Measurements from ENCODE around the gene NTHL1. TPM values are rescaled to one million over a fixed set of nuclear protein-coding genes. Genes with fewer than 3 reads are reported as not detected.

The NTHL1 gene
- total RNA-seq, 1 experiment from 2014 or later = 39.8 TPM

- Histone ChIP-seq H3K27ac (ENCODE audit: low read length) (no peak overlapping the region), H3K9me3 (ENCODE audit: control insufficient read depth, insufficient read depth, low read depth, low read length) (no peaks in the 10 kb centered on the region), H3K4me1 (ENCODE audit: control insufficient read depth, insufficient read depth, low read length) (no peaks in the 10 kb centered on the region), H3K4me3 (ENCODE audit: low read depth in 2 of 2, low read length in 2 of 2) (no peak overlapping the region), H3K27me3 (ENCODE audit: control insufficient read depth, insufficient read depth, low read length) (no peaks in the 10 kb centered on the region), H3K36me3 (ENCODE audit: control insufficient read depth, insufficient read depth, low read length) (no peaks in the 10 kb centered on the region; the same call in 1 of the 2 replicates)
- intact Hi-C loops (cut with micrococcal nuclease; ENCODE audit: unreplicated experiment) = no loop called here
- ChIA-PET POLR2A (no interaction called here), CTCF (interaction anchor here (0.8 kb wide), 1 partner anchor 17 kb away, joined by 3 read pairs; no protein-coding TSS in a partner anchor)
- no peak for TF ChIP-seq TCF7L2 (IDR thresholded peaks at IDR 0.05; ENCODE audit: low read depth, low read length)
- TF ChIP-seq, protein P1, sequence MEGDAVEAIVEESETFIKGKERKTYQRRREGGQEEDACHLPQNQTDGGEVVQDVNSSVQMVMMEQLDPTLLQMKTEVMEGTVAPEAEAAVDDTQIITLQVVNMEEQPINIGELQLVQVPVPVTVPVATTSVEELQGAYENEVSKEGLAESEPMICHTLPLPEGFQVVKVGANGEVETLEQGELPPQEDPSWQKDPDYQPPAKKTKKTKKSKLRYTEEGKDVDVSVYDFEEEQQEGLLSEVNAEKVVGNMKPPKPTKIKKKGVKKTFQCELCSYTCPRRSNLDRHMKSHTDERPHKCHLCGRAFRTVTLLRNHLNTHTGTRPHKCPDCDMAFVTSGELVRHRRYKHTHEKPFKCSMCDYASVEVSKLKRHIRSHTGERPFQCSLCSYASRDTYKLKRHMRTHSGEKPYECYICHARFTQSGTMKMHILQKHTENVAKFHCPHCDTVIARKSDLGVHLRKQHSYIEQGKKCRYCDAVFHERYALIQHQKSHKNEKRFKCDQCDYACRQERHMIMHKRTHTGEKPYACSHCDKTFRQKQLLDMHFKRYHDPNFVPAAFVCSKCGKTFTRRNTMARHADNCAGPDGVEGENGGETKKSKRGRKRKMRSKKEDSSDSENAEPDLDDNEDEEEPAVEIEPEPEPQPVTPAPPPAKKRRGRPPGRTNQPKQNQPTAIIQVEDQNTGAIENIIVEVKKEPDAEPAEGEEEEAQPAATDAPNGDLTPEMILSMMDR (IDR thresholded peaks at IDR 0.05) = no peak
- TF ChIP-seq REST (IDR thresholded peaks at IDR 0.05; ENCODE audit: insufficient read depth in 1 of 2, low read depth in 2 of 2, low read length in 1 of 2) = no peak
- TF ChIP-seq SIN3A (IDR thresholded peaks at IDR 0.05; ENCODE audit: borderline replicate concordance, insufficient read depth, low read depth, low read length) = no peak
- no peak for TF ChIP-seq POLR2AphosphoS5 (IDR thresholded peaks at IDR 0.05; ENCODE audit: low read depth, low read length)
- in situ Hi-C loops (cut with HindIII; ENCODE audit: low pct_unique_long_range_greater_than_20kb, low sequenced_read_pairs) = no loop called here
- DNase-seq (ENCODE audit: low read depth, low spot score) (no peak), ATAC-seq (no peak)
- BruUV-seq (replicated peaks) = no TSS peak
Measured at GRCh38 chr16:2074071-2074470, 26.4 kb upstream of the NTHL1 start.

DNA sequence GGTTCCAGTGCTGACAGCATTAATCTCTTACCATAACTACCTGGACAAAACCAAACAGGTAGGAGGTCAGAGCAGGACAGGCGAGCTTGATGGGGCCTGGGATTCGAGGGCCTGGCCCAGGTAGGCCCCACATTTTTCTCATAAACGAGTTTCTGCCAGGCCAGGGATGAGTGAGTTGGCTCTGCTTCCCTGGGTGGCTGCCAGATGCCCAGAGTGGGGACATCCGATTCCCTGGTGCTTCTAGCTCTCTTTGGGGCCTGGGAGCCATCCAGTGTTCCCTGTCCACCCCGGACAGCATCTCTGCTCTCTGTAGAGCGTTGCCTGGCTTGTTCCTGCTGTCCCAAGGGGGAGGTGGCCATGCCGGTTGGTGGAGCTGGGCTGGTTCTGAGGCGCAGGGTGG lies 25.3 kb upstream of the NTHL1 start:
- TF ChIP-seq TCF7L2 (IDR thresholded peaks at IDR 0.05; ENCODE audit: low read depth, low read length) = no peak
- TF ChIP-seq, protein P1 (IDR thresholded peaks at IDR 0.05) = no peak
- Histone ChIP-seq H3K27ac (ENCODE audit: low read length) (no peak overlapping the region), H3K4me1 (ENCODE audit: control insufficient read depth, insufficient read depth, low read length) (no peaks in the 10 kb centered on the region), H3K4me3 (ENCODE audit: low read depth in 2 of 2, low read length in 2 of 2) (no peak overlapping the region), H3K27me3 (ENCODE audit: control insufficient read depth, insufficient read depth, low read length) (no peaks in the 10 kb centered on the region), H3K36me3 (ENCODE audit: control insufficient read depth, insufficient read depth, low read length) (no peaks in the 10 kb centered on the region; the same call in 1 of the 2 replicates), H3K9me3 (ENCODE audit: control insufficient read depth, insufficient read depth, low read depth, low read length) (no peaks in the 10 kb centered on the region)
- BruUV-seq (replicated peaks) = no TSS peak
- DNase-seq (ENCODE audit: low read depth, low spot score) (no peak), ATAC-seq (no peak)
- POLR2A ChIA-PET = no interaction called here
- CTCF ChIA-PET = no interaction called here
- intact Hi-C loops (cut with micrococcal nuclease; ENCODE audit: unreplicated experiment) = no loop called here
- in situ Hi-C loops (cut with HindIII; ENCODE audit: low pct_unique_long_range_greater_than_20kb, low sequenced_read_pairs) = no loop called here
